IPS-15b (cell line): Measurements from ENCODE around the gene CD2AP.
"Not testable (repeated sequence)": the region's sequence is repeated elsewhere in the genome, so short reads cannot be mapped to it uniquely, and the experiment has no call there.

Experiments
- H3K27me3 ChIP-seq: one replicate; pipeline ENCODE4 v1.6.1; 2013; ENCODE audit warnings: low read length; ENCODE audit not compliant: control insufficient read depth, insufficient read depth
- H3K36me3 ChIP-seq: one replicate; pipeline ENCODE4 v1.6.1; 2013; ENCODE audit warnings: low read length; ENCODE audit not compliant: control insufficient read depth, insufficient read depth
- H3K4me1 ChIP-seq: one replicate; pipeline ENCODE4 v1.6.1; 2013; ENCODE audit warnings: mild to moderate bottlenecking, low read length; ENCODE audit not compliant: control insufficient read depth, insufficient read depth
- H3K4me3 ChIP-seq: one replicate; pipeline ENCODE4 v1.5.1; 2013; ENCODE audit warnings: low read depth, low read length
- H3K9ac ChIP-seq: one replicate; pipeline ENCODE4 v1.6.1; 2013; ENCODE audit warnings: low read depth, mild to moderate bottlenecking, low read length
- H3K9me3 ChIP-seq: one replicate; pipeline ENCODE4 v1.6.1; 2013; ENCODE audit warnings: mild to moderate bottlenecking, low read length; ENCODE audit not compliant: control insufficient read depth, insufficient read depth

The CD2AP gene

GRCh38 chr6:47630587-47630986 is 153.0 kb downstream of the CD2AP start:
- Histone ChIP-seq H3K4me3 (no peak overlapping the region), H3K9me3 (no peaks in the 10 kb centered on the region), H3K36me3 (no peaks in the 10 kb centered on the region), H3K9ac (no peak overlapping the region), H3K27me3 (no peaks in the 10 kb centered on the region), H3K4me1 (no peaks in the 10 kb centered on the region)

- no peaks in the 10 kb centered on the region for H3K9me3 ChIP-seq
- no peaks in the 10 kb centered on the region for H3K4me1 ChIP-seq
- H3K36me3 ChIP-seq = no peaks in the 10 kb centered on the region
- H3K27me3 ChIP-seq = no peaks in the 10 kb centered on the region
- no peak overlapping the region for H3K4me3 ChIP-seq
- H3K9ac ChIP-seq = no peak overlapping the region
Observed at GRCh38 chr6:47631269-47631772, 153.7 kb downstream of the CD2AP start.

GRCh38 chr6:47631797-47632196 is 154.2 kb downstream of the CD2AP start:
- Histone ChIP-seq H3K9ac (no peak overlapping the region), H3K9me3 (no peaks in the 10 kb centered on the region), H3K4me3 (no peak overlapping the region), H3K36me3 (no peaks in the 10 kb centered on the region), H3K27me3 (no peaks in the 10 kb centered on the region), H3K4me1 (no peaks in the 10 kb centered on the region)

GRCh38 chr6:47633141-47633540 is 155.6 kb downstream of the CD2AP start:
- H3K27me3 ChIP-seq = no peaks in the 10 kb centered on the region
- H3K36me3 ChIP-seq = no peaks in the 10 kb centered on the region
- H3K9ac ChIP-seq = no peak overlapping the region
- H3K4me3 ChIP-seq = no peak overlapping the region
- H3K4me1 ChIP-seq = no peaks in the 10 kb centered on the region
- H3K9me3 ChIP-seq = no peaks in the 10 kb centered on the region

GRCh38 chr6:47634210-47635047 is 156.8 kb downstream of the CD2AP start:
- Histone ChIP-seq H3K4me3 (no peak overlapping the region), H3K4me1 (no peaks in the 10 kb centered on the region), H3K9me3 (no peaks in the 10 kb centered on the region), H3K36me3 (no peaks in the 10 kb centered on the region), H3K9ac (no peak overlapping the region), H3K27me3 (no peaks in the 10 kb centered on the region)

GRCh38 chr6:47646689-47647088 is 169.1 kb downstream of the CD2AP start:
- Histone ChIP-seq H3K4me3 (no peak overlapping the region), H3K36me3 (no peaks in the 10 kb centered on the region), H3K9ac (no peak overlapping the region), H3K4me1 (no peaks in the 10 kb centered on the region), H3K27me3 (peaks cover 3% of the 10 kb centered on the region), H3K9me3 (no peaks in the 10 kb centered on the region)

GRCh38 chr6:47647188-47647587 is 169.6 kb downstream of the CD2AP start:
- Histone ChIP-seq H3K9me3 (no peaks in the 10 kb centered on the region), H3K36me3 (no peaks in the 10 kb centered on the region), H3K27me3 (peaks cover 3% of the 10 kb centered on the region), H3K4me3 (no peak overlapping the region), H3K9ac (no peak overlapping the region), H3K4me1 (no peaks in the 10 kb centered on the region)

- H3K4me3 ChIP-seq, H3K27me3 ChIP-seq, H3K36me3 ChIP-seq, H3K9ac ChIP-seq, H3K9me3 ChIP-seq, H3K4me1 ChIP-seq: not testable (repeated sequence)
Observed at GRCh38 chr6:47647626-47648025, 170.0 kb downstream of the CD2AP start.

- Histone ChIP-seq H3K4me3 (no peak overlapping the region), H3K9ac (no peak overlapping the region), H3K36me3 (no peaks in the 10 kb centered on the region), H3K9me3 (no peaks in the 10 kb centered on the region), H3K4me1 (no peaks in the 10 kb centered on the region), H3K27me3 (peaks cover 3% of the 10 kb centered on the region)
Observed at GRCh38 chr6:47648031-47648430, 170.4 kb downstream of the CD2AP start.

GRCh38 chr6:47650553-47651432 is 173.2 kb downstream of the CD2AP start:
- H3K9ac ChIP-seq = no peak overlapping the region

GRCh38 chr6:47651505-47651944 is 173.9 kb downstream of the CD2AP start:
- Histone ChIP-seq H3K27me3 (no peaks in the 10 kb centered on the region), H3K4me3 (no peak overlapping the region), H3K36me3 (no peaks in the 10 kb centered on the region), H3K9ac (no peak overlapping the region), H3K4me1 (peaks cover 2% of the 10 kb centered on the region), H3K9me3 (no peaks in the 10 kb centered on the region)

More at GRCh38 chr6:47650553-47651432, 173.2 kb downstream of the CD2AP start:
- Histone ChIP-seq H3K4me3 (no peak overlapping the region), H3K36me3 (no peaks in the 10 kb centered on the region), H3K9me3 (no peaks in the 10 kb centered on the region), H3K27me3 (no peaks in the 10 kb centered on the region), H3K4me1 (no peaks in the 10 kb centered on the region)
